ENCODE measurements around the gene CCNH. TPM values are rescaled to one million over a fixed set of nuclear protein-coding genes. Genes with fewer than 3 reads are reported as not detected.

Gene CCNH
- total RNA-seq, 1 experiment from 2014 or later, result 50.1 TPM

DNA sequence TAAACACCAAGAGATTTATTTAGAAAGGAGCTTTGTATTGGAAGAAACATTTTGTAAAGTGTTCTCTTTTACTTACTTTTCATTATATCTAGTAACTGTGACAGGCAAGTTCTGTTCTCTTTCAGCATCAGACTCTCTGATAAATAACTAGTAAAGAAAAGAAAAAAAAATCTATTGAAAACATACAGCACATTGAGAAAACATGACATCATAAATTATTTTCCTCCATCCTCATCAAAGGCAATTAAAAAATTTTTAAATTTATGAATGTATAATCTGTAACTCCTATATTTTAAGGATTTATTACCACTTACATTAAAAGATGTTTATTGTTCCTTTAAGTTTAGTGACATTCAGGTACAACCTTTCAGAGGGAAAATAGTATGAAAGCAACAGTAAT, 11.1 kb downstream of the CCNH start:
- TSS peak; percentile 9 for BruUV-seq (replicated peaks)

DNA sequence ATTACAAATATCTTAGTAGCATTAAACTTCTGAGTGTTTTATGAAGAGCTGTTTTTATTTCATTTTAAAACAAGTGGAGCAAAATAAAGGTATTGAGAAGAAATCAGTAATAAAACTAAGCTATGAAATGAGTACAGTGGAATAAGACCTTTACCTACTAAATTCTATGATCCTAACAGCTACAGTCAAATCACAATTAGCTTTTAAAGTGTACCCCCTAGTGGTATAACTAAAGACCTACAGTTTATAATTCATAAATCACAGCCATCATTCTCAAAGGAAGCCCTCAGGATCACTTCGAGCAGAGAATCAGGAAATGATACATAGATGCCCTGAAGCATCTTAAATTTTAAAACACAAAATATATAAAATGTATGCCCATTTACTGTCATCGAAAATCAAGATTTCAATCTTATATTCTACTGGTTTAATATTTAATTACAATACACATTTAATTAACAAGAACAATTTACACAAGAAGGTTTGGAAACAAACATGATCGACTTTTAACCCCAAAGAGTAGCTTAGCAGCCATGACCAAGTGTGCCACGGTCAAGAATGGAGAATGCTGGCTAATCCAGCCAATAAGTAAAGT, 12.3 kb downstream of the CCNH start:
- TF ChIP-seq, protein P1, sequence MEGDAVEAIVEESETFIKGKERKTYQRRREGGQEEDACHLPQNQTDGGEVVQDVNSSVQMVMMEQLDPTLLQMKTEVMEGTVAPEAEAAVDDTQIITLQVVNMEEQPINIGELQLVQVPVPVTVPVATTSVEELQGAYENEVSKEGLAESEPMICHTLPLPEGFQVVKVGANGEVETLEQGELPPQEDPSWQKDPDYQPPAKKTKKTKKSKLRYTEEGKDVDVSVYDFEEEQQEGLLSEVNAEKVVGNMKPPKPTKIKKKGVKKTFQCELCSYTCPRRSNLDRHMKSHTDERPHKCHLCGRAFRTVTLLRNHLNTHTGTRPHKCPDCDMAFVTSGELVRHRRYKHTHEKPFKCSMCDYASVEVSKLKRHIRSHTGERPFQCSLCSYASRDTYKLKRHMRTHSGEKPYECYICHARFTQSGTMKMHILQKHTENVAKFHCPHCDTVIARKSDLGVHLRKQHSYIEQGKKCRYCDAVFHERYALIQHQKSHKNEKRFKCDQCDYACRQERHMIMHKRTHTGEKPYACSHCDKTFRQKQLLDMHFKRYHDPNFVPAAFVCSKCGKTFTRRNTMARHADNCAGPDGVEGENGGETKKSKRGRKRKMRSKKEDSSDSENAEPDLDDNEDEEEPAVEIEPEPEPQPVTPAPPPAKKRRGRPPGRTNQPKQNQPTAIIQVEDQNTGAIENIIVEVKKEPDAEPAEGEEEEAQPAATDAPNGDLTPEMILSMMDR (IDR thresholded peaks at IDR 0.05; ENCODE audit: unreplicated experiment), result peak; percentile 55
- intact Hi-C loops (cut with micrococcal nuclease; ENCODE audit: unreplicated experiment), result loop anchor here (2.0 to 5.0 kb wide), 4 partner anchors 330 to 518 kb away; no protein-coding TSS in a partner anchor
- H3K9me3 Mint-ChIP-seq (ENCODE audit: low read depth, unreplicated experiment), result no peaks in the 10 kb centered on the region
- no peak overlapping the region for H3K4me3 Mint-ChIP-seq (ENCODE audit: low read depth, unreplicated experiment)
- no TSS peak for BruUV-seq (replicated peaks)
- DNase-seq, result no peak
- peaks cover 75% of the 10 kb centered on the region for H3K36me3 Mint-ChIP-seq (ENCODE audit: insufficient read depth, unreplicated experiment)
- peaks cover 15% of the 10 kb centered on the region for H3K4me1 Mint-ChIP-seq (ENCODE audit: low read depth, unreplicated experiment)
- CTCF ChIA-PET, result interaction anchor here (0.5 to 1.2 kb wide), 8 partner anchors 13 to 1413 kb away, joined by 3 to 12 read pairs (median 4); partner anchors contain the start of gene CCNH
- no peak overlapping the region for H3K27ac Mint-ChIP-seq (ENCODE audit: unreplicated experiment)
- no peaks in the 10 kb centered on the region for H3K27me3 Mint-ChIP-seq (ENCODE audit: unreplicated experiment)

More for the DNA sequence above, 11.1 kb downstream of the CCNH start:
- Mint-ChIP-seq H3K4me1 (ENCODE audit: low read depth, unreplicated experiment) (peaks cover 28% of the 10 kb centered on the region), H3K4me3 (ENCODE audit: low read depth, unreplicated experiment) (no peak overlapping the region), H3K9me3 (ENCODE audit: low read depth, unreplicated experiment) (no peaks in the 10 kb centered on the region), H3K27me3 (ENCODE audit: unreplicated experiment) (no peaks in the 10 kb centered on the region), H3K36me3 (ENCODE audit: insufficient read depth, unreplicated experiment) (peaks cover 75% of the 10 kb centered on the region), H3K27ac (ENCODE audit: unreplicated experiment) (peak overlapping the region; percentile 68)
- TF ChIP-seq, protein P1 (IDR thresholded peaks at IDR 0.05; ENCODE audit: unreplicated experiment), result no peak
- intact Hi-C loops (cut with micrococcal nuclease; ENCODE audit: unreplicated experiment), result loop anchor here (2.0 to 5.0 kb wide), 4 partner anchors 331 to 519 kb away; no protein-coding TSS in a partner anchor
- CTCF ChIA-PET, result no interaction called here
- DNase-seq, result no peak

DNA sequence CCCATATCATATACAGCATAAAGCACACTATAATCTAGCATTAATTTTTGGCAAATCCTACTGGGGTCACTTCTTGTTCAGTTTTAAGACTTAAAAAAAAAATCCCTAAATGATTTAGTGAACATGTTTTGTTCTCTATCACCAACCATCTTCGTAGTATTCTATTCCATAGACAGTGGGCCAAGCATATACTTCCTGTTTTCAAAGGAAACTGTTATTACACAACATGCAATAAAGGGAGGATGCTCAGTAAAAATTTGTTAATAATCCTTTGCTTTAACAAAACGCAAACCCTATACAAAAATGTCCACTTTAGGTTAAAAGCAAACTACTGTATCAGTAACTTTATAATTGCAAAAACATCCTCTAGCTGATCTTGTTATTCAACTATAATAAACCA, 13.0 kb downstream of the CCNH start:
- no TSS peak for BruUV-seq (replicated peaks)
- Mint-ChIP-seq H3K27me3 (ENCODE audit: unreplicated experiment) (no peaks in the 10 kb centered on the region), H3K36me3 (ENCODE audit: insufficient read depth, unreplicated experiment) (peaks cover 80% of the 10 kb centered on the region), H3K4me3 (ENCODE audit: low read depth, unreplicated experiment) (no peak overlapping the region), H3K4me1 (ENCODE audit: low read depth, unreplicated experiment) (peaks cover 19% of the 10 kb centered on the region), H3K27ac (ENCODE audit: unreplicated experiment) (no peak overlapping the region), H3K9me3 (ENCODE audit: low read depth, unreplicated experiment) (no peaks in the 10 kb centered on the region)
- no peak for DNase-seq
- intact Hi-C loops (cut with micrococcal nuclease; ENCODE audit: unreplicated experiment), result loop anchor here (2.0 to 5.0 kb wide), 4 partner anchors 329 to 517 kb away; no protein-coding TSS in a partner anchor
- CTCF ChIA-PET, result interaction anchor here (0.5 to 1.2 kb wide), 7 partner anchors 13 to 1414 kb away, joined by 3 to 12 read pairs (median 5); partner anchors contain the start of gene CCNH
- TF ChIP-seq, protein P1 (IDR thresholded peaks at IDR 0.05; ENCODE audit: unreplicated experiment), result no peak

DNA sequence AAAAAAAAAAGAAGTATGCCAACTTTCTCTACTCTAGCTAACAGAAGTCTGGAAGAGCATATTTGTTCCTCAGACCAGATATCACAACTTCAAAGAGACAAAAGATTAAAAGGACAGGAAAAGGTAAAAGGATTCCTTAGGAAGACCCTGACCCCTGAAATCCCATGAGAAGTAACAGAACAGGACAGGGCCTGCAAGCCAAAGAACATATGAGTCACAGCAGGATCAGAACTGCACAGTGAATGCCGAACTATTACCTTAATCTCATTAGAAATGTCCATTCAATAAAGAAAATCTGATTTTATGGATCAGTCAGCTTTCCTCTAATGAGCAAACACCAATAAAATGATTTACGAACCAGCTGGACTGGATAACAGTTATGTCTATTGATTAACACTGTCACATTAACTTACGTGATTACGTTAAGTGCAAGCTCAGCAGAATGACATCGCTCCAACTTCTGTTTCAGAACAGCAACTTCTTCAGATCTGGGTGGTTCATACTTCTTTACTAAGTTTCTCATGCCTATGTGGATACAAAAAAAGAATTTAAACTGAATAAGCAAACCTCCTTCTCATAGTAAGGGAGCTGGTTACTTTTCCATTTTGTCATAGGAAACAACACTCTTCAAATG, 13.6 kb downstream of the CCNH start:
- H3K4me3 Mint-ChIP-seq (ENCODE audit: low read depth, unreplicated experiment), result no peak overlapping the region
- TF ChIP-seq, protein P1 (IDR thresholded peaks at IDR 0.05; ENCODE audit: unreplicated experiment), result no peak
- H3K36me3 Mint-ChIP-seq (ENCODE audit: insufficient read depth, unreplicated experiment), result peaks cover 86% of the 10 kb centered on the region
- no peak for DNase-seq
- no peaks in the 10 kb centered on the region for H3K27me3 Mint-ChIP-seq (ENCODE audit: unreplicated experiment)
- BruUV-seq (replicated peaks), result no TSS peak
- no peaks in the 10 kb centered on the region for H3K9me3 Mint-ChIP-seq (ENCODE audit: low read depth, unreplicated experiment)
- peaks cover 25% of the 10 kb centered on the region for H3K4me1 Mint-ChIP-seq (ENCODE audit: low read depth, unreplicated experiment)
- H3K27ac Mint-ChIP-seq (ENCODE audit: unreplicated experiment), result peak overlapping the region; percentile 75
- CTCF ChIA-PET, result no interaction called here
- intact Hi-C loops (cut with micrococcal nuclease; ENCODE audit: unreplicated experiment), result no loop called here

Data from Calu3 (cell line).